ENCODE data around the gene MARCKSL1. TPM values are rescaled to one million over a fixed set of nuclear protein-coding genes. Genes with fewer than 3 reads are reported as not detected.

MARCKSL1 gene
- total and polyA plus RNA-seq, 2 of the 13 experiments (the other 11 are each of a cell fraction or from before 2014, with no cell fraction given): 81.9 to 155 TPM

DNA sequence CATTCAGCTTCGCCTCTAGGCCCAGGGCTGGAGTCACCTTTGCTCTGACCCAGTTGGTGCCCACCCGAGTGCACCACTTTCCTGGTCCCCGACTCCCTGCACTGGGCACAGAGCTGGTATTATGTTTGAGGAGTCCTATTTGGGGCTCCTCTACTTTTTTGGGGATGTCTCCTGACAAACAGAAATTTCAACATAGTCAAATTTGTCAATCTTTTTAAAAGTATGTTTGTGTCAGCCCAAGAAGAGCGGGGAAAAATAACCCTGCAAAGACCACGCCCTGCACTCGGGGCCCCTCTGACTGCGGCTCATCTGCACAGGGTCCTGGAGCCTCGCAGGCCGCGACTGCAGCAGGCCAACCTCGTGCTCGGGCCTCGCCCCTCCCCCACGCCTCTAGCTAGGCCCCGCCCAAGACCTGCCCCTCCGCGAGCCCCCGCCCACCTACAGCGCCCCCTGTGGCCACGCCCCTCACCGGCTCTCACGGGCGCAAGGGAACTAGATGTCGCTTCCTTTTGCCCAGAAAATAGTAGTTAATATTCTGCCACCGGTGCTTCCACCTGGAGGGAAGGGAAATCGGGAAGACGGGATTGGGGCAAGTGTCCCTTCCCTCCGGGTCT lies 14.9 kb upstream of the MARCKSL1 start (continued):
- no peak; the same call in 1 of the 2 replicates for TF ChIP-seq ZNF33A (CRISPR knock-in tag; IDR thresholded peaks at IDR 0.05; ENCODE audit: borderline replicate concordance)
- no peak for TF ChIP-seq ATRX (CRISPR knock-in tag; IDR thresholded peaks at IDR 0.05; ENCODE audit: borderline replicate concordance)
- no peak for TF ChIP-seq MLLT10 (CRISPR knock-in tag; IDR thresholded peaks at IDR 0.05)
- 0 out of 2 replicates have a peak, but pooled peaks have one; percentile 38 for TF ChIP-seq ZNF205 (CRISPR knock-in tag; IDR thresholded peaks at IDR 0.05)
- no peak for TF ChIP-seq CBX2 (IDR thresholded peaks at IDR 0.05; ENCODE audit: low read depth, low read length)
- no peak for TF ChIP-seq CBX2 (CRISPR knock-in tag; IDR thresholded peaks at IDR 0.05; ENCODE audit: low read depth)
- TF ChIP-seq, protein P1, sequence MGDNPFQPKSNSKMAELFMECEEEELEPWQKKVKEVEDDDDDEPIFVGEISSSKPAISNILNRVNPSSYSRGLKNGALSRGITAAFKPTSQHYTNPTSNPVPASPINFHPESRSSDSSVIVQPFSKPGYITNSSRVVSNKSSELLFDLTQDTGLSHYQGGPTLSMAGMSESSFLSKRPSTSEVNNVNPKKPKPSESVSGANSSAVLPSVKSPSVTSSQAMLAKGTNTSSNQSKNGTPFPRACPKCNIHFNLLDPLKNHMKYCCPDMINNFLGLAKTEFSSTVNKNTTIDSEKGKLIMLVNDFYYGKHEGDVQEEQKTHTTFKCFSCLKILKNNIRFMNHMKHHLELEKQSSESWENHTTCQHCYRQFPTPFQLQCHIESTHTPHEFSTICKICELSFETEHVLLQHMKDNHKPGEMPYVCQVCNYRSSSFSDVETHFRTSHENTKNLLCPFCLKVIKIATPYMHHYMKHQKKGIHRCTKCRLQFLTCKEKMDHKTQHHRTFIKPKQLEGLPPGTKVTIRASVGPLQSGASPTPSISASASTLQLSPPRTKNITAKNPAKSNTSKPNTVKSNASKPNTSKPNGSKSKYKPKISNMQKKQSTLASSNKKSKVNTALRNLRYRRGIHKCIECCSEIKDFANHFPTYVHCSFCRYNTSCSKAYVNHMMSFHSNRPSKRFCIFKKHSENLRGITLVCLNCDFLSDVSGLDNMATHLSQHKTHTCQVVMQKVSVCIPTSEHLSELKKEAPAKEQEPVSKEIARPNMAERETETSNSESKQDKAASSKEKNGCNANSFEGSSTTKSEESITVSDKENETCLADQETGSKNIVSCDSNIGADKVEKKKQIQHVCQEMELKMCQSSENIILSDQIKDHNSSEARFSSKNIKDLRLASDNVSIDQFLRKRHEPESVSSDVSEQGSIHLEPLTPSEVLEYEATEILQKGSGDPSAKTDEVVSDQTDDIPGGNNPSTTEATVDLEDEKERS (CRISPR knock-in tag; IDR thresholded peaks at IDR 0.05): peak; percentile 65; the same call in 1 of the 2 replicates
- no peak for TF ChIP-seq CEBPB (IDR thresholded peaks at IDR 0.05; ENCODE audit: borderline replicate concordance, low read depth, low read length)
- TF ChIP-seq MIXL1 (CRISPR knock-in tag; IDR thresholded peaks at IDR 0.05): peak; percentile 55; the same call in 1 of the 2 replicates
- TF ChIP-seq ZKSCAN5 (CRISPR knock-in tag; IDR thresholded peaks at IDR 0.05): no peak
- TF ChIP-seq ZFP1 (CRISPR knock-in tag; IDR thresholded peaks at IDR 0.05): peak; percentile 54; the same call in 1 of the 2 replicates
- TF ChIP-seq ZNF83 (CRISPR knock-in tag; IDR thresholded peaks at IDR 0.05; ENCODE audit: borderline replicate concordance): no peak
- peak; percentile 100 for TF ChIP-seq ZNF281 (CRISPR knock-in tag; IDR thresholded peaks at IDR 0.05; ENCODE audit: borderline replicate concordance)
- no peak for TF ChIP-seq NBN (conservative IDR thresholded peaks at IDR 0.05)
- no peak for TF ChIP-seq ZNF720 (CRISPR knock-in tag; IDR thresholded peaks at IDR 0.05)
- no peak for TF ChIP-seq ZNF598 (CRISPR knock-in tag; IDR thresholded peaks at IDR 0.05; ENCODE audit: borderline replicate concordance)
- TF ChIP-seq ZNF430 (CRISPR knock-in tag; IDR thresholded peaks at IDR 0.05): no peak; the same call in 1 of the 2 replicates
- peak; percentile 29; the same call in 1 of the 2 replicates for TF ChIP-seq RXRB (CRISPR knock-in tag; IDR thresholded peaks at IDR 0.05; ENCODE audit: borderline replicate concordance)
- TF ChIP-seq SOX6 (IDR thresholded peaks at IDR 0.05): no peak
- TF ChIP-seq SOX6 (CRISPR knock-in tag; IDR thresholded peaks at IDR 0.05): 0 out of 2 replicates have a peak, but pooled peaks have one; percentile 33
- no peak for TF ChIP-seq ZNF24 (IDR thresholded peaks at IDR 0.05)
- no peak for TF ChIP-seq ZNF501 (CRISPR knock-in tag; IDR thresholded peaks at IDR 0.05)
- no peak for TF ChIP-seq ATF7 (IDR thresholded peaks at IDR 0.05)
- no peak for TF ChIP-seq ATF7 (CRISPR knock-in tag; IDR thresholded peaks at IDR 0.05)
- TF ChIP-seq NFKB2 (CRISPR knock-in tag; IDR thresholded peaks at IDR 0.05; ENCODE audit: borderline replicate concordance): peak; percentile 93
- TF ChIP-seq XBP1 (CRISPR knock-in tag; IDR thresholded peaks at IDR 0.05): no peak
- peak; percentile 75; the same call in 1 of the 2 replicates for TF ChIP-seq SATB2 (CRISPR knock-in tag; IDR thresholded peaks at IDR 0.05)
- TF ChIP-seq ZNF225 (CRISPR knock-in tag; IDR thresholded peaks at IDR 0.05): no peak
- TF ChIP-seq SMYD3 (CRISPR knock-in tag; IDR thresholded peaks at IDR 0.05): no peak

Measured in HepG2 (cell line).